HepG2 (cell line): Measurements from ENCODE around the gene TMPO. TPM values are rescaled to one million over a fixed set of nuclear protein-coding genes. Genes with fewer than 3 reads are reported as not detected.

Experiments used
- ATF2 ChIP-seq: sonication (generic); formaldehyde crosslinking; IDR thresholded peaks from 2 replicates; pipeline ENCODE4 v1.4.0; 2020; ENCODE audit warnings: missing genetic modification reagents
- CBX5 ChIP-seq: sonication (generic); formaldehyde crosslinking; IDR thresholded peaks from 2 replicates; pipeline ENCODE4 v1.4.0; 2020; ENCODE audit warnings: missing genetic modification reagents, borderline replicate concordance
- CREB1 ChIP-seq, 2 experiments: fragments of 450-650 bp in 1 of 2; IDR thresholded peaks; 2 replicates each; pipeline ENCODE4 v1.6.1; 2016 to 2017; ENCODE audit warnings: control low read depth in 1 of 2, mild to moderate bottlenecking in 1 of 2, missing compliant biosample characterization in 1 of 2, missing genetic modification characterization in 1 of 2
- HNRNPLL ChIP-seq: fragments of 200-400 bp; formaldehyde crosslinking; IDR thresholded peaks from 2 replicates; pipeline ENCODE4 v1.6.1; 2017; ENCODE audit warnings: mild to moderate bottlenecking, low read depth, low read length; ENCODE audit not compliant: poor library complexity, severe bottlenecking
- KDM2A ChIP-seq: sonication (generic); formaldehyde crosslinking; IDR thresholded peaks from 2 replicates; pipeline ENCODE4 v1.4.0; 2020; ENCODE audit warnings: low read depth, missing genetic modification reagents, borderline replicate concordance
- SIN3A ChIP-seq: IDR thresholded peaks from 2 replicates; pipeline ENCODE4 v1.6.1; 2011; ENCODE audit warnings: low read depth, mild to moderate bottlenecking, control low read depth, low read length, borderline replicate concordance
- SRSF4 ChIP-seq: fragments of 200-400 bp; formaldehyde crosslinking; IDR thresholded peaks from one replicate; pipeline ENCODE4 v1.6.1; 2018; ENCODE audit warnings: mild to moderate bottlenecking, low read depth, low read length, moderate library complexity; ENCODE audit not compliant: poor library complexity, severe bottlenecking
- ZBTB34 ChIP-seq: sonication (generic); formaldehyde crosslinking; IDR thresholded peaks from 2 replicates; pipeline ENCODE4 v1.8.0; 2022; ENCODE audit warnings: mild to moderate bottlenecking, missing genetic modification reagents
- ZNF274 ChIP-seq: sonication (generic); formaldehyde crosslinking; IDR thresholded peaks from 2 replicates; pipeline ENCODE4 v1.5.1; 2020; ENCODE audit warnings: mild to moderate bottlenecking, missing genetic modification reagents
- ZNF367 ChIP-seq: sonication (generic); formaldehyde crosslinking; IDR thresholded peaks from 2 replicates; pipeline ENCODE4 v1.4.0; 2020; ENCODE audit warnings: missing genetic modification reagents, borderline replicate concordance
- ZNF431 ChIP-seq: sonication (generic); formaldehyde crosslinking; IDR thresholded peaks from 2 replicates; pipeline ENCODE4 v1.9.0; 2022; ENCODE audit warnings: missing genetic modification reagents, low read depth, mild to moderate bottlenecking, borderline replicate concordance
- ZNF569 ChIP-seq: sonication (generic); formaldehyde crosslinking; IDR thresholded peaks from 2 replicates; pipeline ENCODE4 v1.5.0; 2020; ENCODE audit warnings: mild to moderate bottlenecking, missing genetic modification reagents, moderate library complexity, borderline replicate concordance
- ZNF747 ChIP-seq: sonication (generic); formaldehyde crosslinking; IDR thresholded peaks from 2 replicates; pipeline ENCODE4 v1.8.1; 2023; ENCODE audit warnings: missing genetic modification reagents, mild to moderate bottlenecking, borderline replicate concordance
- ZNF768 ChIP-seq: sonication (generic); formaldehyde crosslinking; IDR thresholded peaks from 2 replicates; pipeline ENCODE4 v1.4.0; 2020; ENCODE audit warnings: missing genetic modification reagents
- ZNF883 ChIP-seq: sonication (generic); formaldehyde crosslinking; IDR thresholded peaks from 2 replicates; pipeline ENCODE4 v1.5.1; 2020; ENCODE audit warnings: mild to moderate bottlenecking, missing genetic modification reagents; ENCODE audit errors: not compliant biosample characterization
- polyA plus RNA-seq, 8 experiments: library from polyadenylated mRNA; depleted of rRNA in 3 of 8; stranded (reverse) in 7 of 8; unstranded in 1 of 8; fragments of >200 nt; fragmentation: Illumina TruSeq in 4 of 8; extraction: Trizol in 4 of 8; gene quantifications; 2 replicates each; pipeline versions ENCODE4 v1.2.1 to v1.2.3, GENCODE V29; 2011 to 2016; ENCODE audit warnings: low read depth in 4 of 8, missing spikeins in 1 of 8, mixed read lengths in 1 of 8; ENCODE audit not compliant: insufficient read depth in 1 of 8
- total RNA-seq, 5 experiments: library from RNA; depleted of rRNA; stranded (reverse); fragments of >200 nt; fragmentation: Illumina TruSeq; extraction: Trizol; gene quantifications; 2 replicates each; pipeline ENCODE4 v1.2.3, GENCODE V29; 2016; ENCODE audit warnings: low read depth in 1 of 5
- TF ChIP-seq, protein P1 (sequence below): sonication (generic); formaldehyde crosslinking; IDR thresholded peaks from 2 replicates; pipeline ENCODE4 v1.5.1; 2020; ENCODE audit warnings: mild to moderate bottlenecking, missing genetic modification reagents, moderate library complexity
- TF ChIP-seq, protein P2 (sequence below): sonication (generic); formaldehyde crosslinking; IDR thresholded peaks from 2 replicates; pipeline ENCODE4 v1.9.0; 2022; ENCODE audit warnings: missing genetic modification reagents, mild to moderate bottlenecking, borderline replicate concordance

The TMPO gene
- total and polyA plus RNA-seq, 2 of the 13 experiments (the other 11 are each of a cell fraction or from before 2014, with no cell fraction given): 24.2 to 167 TPM

- TF ChIP-seq SIN3A: peak; percentile 4; the same call in 1 of the 2 replicates
- TF ChIP-seq ZBTB34 (CRISPR knock-in tag): no peak
- no peak for TF ChIP-seq ATF2 (CRISPR knock-in tag)
- no peak for TF ChIP-seq ZNF569 (CRISPR knock-in tag)
- no peak for TF ChIP-seq SRSF4
- no peak for TF ChIP-seq KDM2A (CRISPR knock-in tag)
- no peak for TF ChIP-seq ZNF768 (CRISPR knock-in tag)
- TF ChIP-seq ZNF274 (CRISPR knock-in tag): 0 out of 2 replicates have a peak, but pooled peaks have one; percentile 7
- TF ChIP-seq CREB1 (IDR thresholded peaks at IDR 0.05): no peak
- TF ChIP-seq CREB1 (CRISPR knock-in tag; IDR thresholded peaks at IDR 0.05): no peak
- no peak for TF ChIP-seq ZNF431 (CRISPR knock-in tag)
- 0 out of 2 replicates have a peak, but pooled peaks have one; percentile 59 for TF ChIP-seq ZNF747 (CRISPR knock-in tag)
- TF ChIP-seq, protein P1, sequence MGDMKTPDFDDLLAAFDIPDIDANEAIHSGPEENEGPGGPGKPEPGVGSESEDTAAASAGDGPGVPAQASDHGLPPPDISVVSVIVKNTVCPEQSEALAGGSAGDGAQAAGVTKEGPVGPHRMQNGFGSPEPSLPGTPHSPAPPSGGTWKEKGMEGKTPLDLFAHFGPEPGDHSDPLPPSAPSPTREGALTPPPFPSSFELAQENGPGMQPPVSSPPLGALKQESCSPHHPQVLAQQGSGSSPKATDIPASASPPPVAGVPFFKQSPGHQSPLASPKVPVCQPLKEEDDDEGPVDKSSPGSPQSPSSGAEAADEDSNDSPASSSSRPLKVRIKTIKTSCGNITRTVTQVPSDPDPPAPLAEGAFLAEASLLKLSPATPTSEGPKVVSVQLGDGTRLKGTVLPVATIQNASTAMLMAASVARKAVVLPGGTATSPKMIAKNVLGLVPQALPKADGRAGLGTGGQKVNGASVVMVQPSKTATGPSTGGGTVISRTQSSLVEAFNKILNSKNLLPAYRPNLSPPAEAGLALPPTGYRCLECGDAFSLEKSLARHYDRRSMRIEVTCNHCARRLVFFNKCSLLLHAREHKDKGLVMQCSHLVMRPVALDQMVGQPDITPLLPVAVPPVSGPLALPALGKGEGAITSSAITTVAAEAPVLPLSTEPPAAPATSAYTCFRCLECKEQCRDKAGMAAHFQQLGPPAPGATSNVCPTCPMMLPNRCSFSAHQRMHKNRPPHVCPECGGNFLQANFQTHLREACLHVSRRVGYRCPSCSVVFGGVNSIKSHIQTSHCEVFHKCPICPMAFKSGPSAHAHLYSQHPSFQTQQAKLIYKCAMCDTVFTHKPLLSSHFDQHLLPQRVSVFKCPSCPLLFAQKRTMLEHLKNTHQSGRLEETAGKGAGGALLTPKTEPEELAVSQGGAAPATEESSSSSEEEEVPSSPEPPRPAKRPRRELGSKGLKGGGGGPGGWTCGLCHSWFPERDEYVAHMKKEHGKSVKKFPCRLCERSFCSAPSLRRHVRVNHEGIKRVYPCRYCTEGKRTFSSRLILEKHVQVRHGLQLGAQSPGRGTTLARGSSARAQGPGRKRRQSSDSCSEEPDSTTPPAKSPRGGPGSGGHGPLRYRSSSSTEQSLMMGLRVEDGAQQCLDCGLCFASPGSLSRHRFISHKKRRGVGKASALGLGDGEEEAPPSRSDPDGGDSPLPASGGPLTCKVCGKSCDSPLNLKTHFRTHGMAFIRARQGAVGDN (CRISPR knock-in tag): peak; percentile 71
- no peak for TF ChIP-seq ZNF883 (CRISPR knock-in tag)
- TF ChIP-seq, protein P2, sequence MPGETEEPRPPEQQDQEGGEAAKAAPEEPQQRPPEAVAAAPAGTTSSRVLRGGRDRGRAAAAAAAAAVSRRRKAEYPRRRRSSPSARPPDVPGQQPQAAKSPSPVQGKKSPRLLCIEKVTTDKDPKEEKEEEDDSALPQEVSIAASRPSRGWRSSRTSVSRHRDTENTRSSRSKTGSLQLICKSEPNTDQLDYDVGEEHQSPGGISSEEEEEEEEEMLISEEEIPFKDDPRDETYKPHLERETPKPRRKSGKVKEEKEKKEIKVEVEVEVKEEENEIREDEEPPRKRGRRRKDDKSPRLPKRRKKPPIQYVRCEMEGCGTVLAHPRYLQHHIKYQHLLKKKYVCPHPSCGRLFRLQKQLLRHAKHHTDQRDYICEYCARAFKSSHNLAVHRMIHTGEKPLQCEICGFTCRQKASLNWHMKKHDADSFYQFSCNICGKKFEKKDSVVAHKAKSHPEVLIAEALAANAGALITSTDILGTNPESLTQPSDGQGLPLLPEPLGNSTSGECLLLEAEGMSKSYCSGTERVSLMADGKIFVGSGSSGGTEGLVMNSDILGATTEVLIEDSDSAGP (CRISPR knock-in tag): peak; percentile 77; the same call in 1 of the 2 replicates
- 0 out of 2 replicates have a peak, but pooled peaks have one; percentile 17 for TF ChIP-seq CBX5 (CRISPR knock-in tag)
- TF ChIP-seq HNRNPLL: no peak
- no peak for TF ChIP-seq ZNF367 (CRISPR knock-in tag)
These were observed 78.9 kb downstream of the TMPO start (continued) for GRCh38 chr12:98594050-98594835.
